Gastrocnemius medialis (tissue), 4 donors: ENCODE measurements around the gene WNT8A.

Experiments
- POLR2A ChIP-seq, 2 donors: fragments of 450-650 bp; IDR thresholded peaks; one replicate each; pipeline ENCODE4 v1.6.1; 2017; ENCODE audit warnings: antibody characterized with exemption in 2 of 2, mild to moderate bottlenecking in 2 of 2, moderate library complexity in 2 of 2
- TF ChIP-seq, protein P1 (sequence below), 5 experiments: fragments of 450-650 bp in 3 of 5; fragments of 200-600 bp in 2 of 5; sonication (generic) in 2 of 5; IDR thresholded peaks in 4 of 5; conservative IDR thresholded peaks in 1 of 5; 1 replicate in 4 of 5; 2 replicates in 1 of 5; pipeline ENCODE4 v1.5.1; 2016 to 2019; ENCODE audit warnings: antibody characterized with exemption in 5 of 5, mild to moderate bottlenecking in 3 of 5, moderate library complexity in 3 of 5

DNA sequence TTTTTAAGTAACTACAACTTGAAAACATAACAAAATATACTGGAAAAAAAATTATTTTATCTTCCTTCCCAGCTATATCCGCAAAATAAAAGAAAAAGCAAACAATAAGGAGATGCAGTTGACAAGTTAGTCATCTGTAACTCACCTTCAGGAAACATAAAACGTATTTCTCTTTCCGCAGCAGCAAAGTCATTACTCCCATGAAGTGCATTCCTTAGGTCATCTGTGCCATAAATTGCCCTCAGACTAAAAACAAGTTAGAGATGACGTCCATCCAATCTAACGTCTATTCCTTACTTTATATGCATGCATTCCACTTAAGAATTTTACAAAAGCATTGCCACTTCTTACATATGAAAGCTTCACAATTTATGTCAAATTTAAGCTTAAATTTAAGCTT, 44.5 kb downstream of the WNT8A start:
- no peak for TF ChIP-seq POLR2A (IDR thresholded peaks at IDR 0.05)
- TF ChIP-seq, protein P1, sequence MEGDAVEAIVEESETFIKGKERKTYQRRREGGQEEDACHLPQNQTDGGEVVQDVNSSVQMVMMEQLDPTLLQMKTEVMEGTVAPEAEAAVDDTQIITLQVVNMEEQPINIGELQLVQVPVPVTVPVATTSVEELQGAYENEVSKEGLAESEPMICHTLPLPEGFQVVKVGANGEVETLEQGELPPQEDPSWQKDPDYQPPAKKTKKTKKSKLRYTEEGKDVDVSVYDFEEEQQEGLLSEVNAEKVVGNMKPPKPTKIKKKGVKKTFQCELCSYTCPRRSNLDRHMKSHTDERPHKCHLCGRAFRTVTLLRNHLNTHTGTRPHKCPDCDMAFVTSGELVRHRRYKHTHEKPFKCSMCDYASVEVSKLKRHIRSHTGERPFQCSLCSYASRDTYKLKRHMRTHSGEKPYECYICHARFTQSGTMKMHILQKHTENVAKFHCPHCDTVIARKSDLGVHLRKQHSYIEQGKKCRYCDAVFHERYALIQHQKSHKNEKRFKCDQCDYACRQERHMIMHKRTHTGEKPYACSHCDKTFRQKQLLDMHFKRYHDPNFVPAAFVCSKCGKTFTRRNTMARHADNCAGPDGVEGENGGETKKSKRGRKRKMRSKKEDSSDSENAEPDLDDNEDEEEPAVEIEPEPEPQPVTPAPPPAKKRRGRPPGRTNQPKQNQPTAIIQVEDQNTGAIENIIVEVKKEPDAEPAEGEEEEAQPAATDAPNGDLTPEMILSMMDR (IDR thresholded peaks at IDR 0.05 in 4 of 5, conservative IDR thresholded peaks at IDR 0.05 in 1 of 5): no peak
